Effector CD4-positive, alpha-beta T cell (primary cell): ENCODE results near the gene SPATA24.
"Not testable (repeated sequence)": the region's sequence is repeated elsewhere in the genome, so short reads cannot be mapped to it uniquely, and the experiment has no call there.

ENCODE experiments used
- DNase-seq: peaks from one replicate; pipeline ENCODE4 v3.0.0-alpha.2; 2020

SPATA24 gene

DNA sequence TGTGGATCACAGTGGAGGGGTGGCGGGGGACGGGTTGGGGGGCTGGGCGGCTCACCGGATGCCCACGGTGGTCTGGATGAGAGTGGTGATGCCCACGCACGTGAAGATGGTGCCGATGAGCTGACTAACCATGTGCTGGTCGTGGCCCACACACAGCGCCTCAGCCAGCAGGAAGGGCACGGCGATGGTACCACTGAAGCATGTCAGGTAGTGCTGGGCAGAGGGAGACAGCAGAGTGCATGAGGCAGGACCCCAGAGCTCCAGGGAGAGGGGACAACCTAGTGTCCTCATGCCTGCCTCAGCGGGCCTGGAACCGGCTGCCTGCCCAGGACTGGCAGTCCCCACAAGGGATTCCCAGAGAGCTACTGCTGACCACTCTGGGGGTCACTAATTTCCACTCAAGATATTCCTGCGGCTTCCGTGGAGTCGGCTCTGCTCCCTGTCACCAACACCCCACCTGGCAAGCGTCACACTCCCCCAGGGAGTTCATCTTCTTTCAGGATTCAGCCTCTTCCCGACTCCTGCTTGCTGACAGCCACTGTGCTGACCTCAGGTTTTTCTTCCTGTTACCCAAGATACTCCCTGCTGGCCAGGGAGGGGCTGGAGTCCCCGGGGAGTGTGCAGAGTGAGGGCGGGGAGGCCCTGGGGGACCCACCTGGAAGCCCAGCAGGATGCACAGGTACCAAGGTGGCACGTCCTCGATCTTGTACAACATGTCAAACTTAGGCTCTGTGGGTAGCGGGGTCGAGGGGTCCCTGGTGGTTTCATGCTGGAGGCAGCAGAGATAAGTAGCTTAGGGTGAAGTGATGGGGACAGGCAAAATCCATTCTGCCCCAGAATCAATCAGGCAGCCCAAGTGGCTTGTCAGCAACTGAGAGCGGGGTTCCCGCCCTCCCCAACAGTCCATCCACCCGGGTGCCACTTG, 21.8 kb downstream of the SPATA24 start:
- no peak for DNase-seq

DNA sequence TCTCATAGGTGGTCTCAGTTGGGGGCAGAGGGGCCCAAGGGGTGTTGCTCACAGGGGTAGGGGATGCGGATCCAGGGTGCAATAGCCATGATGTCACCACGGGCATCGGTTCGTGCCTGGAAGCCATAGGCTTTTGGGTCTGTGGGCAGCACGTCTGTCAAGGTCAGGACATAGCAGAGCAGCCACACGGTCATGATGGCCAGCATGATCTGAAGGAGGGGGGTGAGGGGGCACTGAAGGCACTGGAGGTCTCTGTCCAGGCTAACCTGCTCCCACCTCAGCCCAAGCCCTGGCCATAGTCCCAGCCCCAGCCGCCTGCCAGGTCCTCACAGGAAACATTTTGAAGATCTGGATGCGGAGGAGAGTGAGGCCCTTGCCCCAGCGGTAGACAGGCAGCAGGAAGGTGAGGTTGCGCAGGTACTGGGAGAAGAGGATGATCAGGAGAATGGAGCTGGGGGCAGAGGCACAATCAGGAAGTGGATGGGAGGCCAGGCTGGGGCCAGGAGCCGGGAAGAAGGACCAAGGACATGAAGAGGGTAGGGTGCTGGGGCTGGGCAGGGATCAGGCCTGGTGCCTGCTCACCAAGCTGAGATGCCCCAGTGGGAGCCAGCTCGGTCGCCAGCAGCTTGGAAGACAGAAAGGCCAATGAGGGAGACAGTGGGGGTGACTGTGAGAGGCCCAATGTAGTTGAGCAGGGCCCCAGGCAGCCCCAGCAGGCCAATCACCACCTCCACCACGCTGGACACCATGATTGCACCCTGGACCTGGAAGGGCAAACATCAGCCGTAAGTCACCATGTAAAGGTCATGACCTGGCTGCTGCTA, 24.1 kb downstream of the SPATA24 start:
- no peak for DNase-seq

DNA sequence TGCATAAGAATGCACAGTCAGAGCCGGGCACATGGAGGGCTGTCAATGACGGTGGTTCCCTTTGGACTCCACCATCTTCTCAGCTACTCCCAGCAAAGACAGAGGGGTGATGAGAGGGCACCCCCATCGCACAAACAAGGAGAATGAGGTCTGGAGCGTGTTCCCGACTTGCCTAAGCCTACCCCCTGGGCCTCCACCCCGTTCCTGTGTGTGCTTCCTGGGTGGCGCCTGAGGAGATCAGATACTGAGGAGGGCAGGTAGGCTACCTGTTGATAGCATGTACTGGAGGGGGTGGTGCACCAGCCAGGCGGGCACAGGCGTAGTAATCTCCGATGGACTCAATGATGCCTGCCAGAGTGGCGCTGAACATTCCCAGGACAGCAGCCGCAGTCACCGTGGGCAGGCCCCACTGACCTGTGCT, 24.9 kb downstream of the SPATA24 start:
- DNase-seq = no peak

DNA sequence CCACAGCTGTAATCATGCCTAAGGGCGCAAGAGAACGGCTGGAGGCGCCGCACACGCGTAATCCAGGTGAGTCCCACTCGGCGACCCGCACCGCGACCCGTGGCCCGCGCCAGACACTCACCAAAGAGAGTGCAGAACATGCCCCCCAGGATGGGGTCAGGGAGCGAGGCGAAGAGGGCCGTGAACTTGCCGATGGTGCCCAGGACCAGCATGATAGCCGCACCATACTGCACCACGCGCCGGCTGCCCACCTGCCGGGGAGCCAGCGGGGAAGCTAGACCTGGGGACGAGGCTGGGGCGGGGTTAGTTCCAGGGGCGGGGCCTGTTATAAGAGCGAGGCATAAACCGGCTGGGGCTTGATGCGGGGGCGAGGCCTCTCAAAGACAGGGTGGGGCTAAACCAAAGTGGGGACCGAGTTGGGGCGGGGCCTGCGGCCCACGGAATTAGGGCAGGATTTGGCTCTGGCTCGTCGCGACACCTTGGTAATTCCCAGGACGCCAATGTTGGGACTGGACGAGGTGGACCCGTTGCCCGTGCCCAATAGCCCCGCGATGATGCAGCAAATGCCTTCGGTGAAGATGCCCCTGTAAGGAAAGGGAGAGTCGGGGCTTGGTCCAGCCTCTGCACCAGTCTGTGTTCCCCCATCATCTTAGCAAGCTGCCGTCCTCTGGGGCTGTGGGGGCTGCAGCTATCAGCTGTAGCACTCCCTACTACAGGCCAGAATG, 25.6 kb downstream of the SPATA24 start:
- DNase-seq = no peak

DNA sequence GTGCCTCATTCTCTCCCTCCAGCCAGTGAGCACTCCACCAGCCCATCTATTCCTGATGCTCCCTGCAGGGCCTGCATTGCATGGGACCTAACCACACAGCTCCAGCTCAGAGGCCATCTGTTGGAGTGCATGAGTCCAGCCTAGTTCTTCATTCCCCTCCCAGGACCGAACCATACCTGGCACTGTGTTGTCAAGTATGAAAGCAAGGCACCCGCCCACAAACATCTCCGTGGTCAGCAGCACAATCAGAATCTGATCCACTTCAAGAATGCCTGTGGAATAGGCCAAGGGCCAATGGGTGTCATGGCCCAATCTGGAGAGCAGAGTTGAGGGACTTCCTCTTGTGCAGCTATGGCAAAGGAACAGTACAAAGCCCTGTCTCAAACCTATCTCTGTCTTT, 26.7 kb downstream of the SPATA24 start:
- no peak for DNase-seq

DNA sequence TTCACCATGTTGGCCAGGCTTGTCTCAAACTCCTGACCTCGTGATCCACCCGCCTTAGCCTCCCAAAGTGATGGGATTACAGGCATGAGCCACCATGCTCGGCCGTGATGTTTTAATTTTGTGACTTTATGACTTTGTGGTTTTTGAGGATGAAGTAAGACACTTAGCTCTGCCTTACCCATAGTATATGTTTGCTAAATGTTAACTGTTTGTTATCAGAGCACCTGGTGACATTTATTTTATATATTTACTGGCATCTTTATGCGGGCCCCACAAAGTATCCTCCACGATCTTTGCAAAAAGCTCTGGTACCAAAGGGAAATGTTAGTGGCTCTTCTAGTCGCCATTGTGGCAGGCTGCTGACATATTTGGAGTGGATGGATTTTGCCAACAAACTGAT, 27.5 kb downstream of the SPATA24 start:
- no peak for DNase-seq

DNA sequence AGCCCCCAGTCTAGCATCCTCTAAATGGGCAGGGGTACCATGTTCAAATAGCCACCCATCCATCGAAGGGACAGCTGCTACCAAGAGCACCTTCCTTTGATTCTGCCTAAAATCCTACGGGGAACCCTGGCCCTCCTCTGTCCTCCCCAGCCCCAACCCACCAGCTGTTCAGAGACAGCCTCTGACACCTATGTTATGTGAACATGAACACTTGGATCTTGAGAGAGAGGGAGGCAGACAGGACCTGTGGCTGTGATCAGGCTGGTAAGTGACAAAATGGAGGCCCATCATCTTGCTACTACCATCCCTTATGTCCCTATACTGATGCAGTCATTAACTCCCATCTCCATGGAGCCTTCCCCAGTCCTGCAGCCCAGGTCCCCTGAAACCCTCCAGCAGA, 29.0 kb downstream of the SPATA24 start:
- no peak for DNase-seq

DNA sequence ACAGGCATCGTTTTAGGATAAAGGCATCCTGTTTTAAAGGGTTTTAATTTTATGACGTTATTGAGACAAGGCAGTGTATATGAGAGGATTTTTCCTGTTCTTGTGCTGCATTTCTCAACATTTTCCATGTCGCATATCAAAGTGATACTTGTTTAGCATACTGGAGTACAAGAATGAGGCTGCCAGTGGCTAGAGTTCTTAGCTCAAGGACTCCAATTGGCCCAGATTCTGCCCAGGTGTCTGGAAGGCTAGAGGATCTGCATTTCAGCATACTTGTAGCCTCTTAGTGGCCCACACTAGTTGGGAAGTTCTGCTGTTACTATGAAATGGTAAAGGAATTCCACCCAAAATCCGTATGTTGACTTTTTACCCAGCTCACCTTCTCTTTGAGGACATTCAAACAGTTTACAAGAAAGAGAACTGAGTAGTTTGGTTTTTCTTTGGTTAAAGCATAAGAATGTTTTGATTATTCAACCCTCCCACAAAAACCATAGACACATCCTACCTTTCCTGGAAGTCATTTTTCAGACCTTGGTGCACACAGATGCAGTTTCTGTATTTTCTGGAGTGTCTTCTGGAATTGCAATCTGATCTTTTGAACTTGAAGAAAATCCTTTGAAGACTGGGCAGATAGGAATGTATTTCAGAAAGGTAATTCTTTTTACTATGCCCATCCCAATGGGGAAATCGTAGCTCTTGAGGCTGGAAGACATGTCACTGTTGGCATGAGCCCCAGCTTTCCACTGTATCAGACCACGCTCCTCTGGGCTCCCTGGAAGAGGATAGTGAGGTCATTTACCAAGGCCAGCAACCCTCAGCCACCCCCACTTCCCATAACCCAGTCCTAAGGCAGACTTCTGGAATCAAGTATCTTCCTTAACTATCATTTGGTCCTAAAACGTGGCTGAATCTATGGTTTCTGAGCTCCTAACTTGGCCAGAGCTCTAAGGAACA, 32.1 kb downstream of the SPATA24 start:
- DNase-seq = no peak

DNA sequence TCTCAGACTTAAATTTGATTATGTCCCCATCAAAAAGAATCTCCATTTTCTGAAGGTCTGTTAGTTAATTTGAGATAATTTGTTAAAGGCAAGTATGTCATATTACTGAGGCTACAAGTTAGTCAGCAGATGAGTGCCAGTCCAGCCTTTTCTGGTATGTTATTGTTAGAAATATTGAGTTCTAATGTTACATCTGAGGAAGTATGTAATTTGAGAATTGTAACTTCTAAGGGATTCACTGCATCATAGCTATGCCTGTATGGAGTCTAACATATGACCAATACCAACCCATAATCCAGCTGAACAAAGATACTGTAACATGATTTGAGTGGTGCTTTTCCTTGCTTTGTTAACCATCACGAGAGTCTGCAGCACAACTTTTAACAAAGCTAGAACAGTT, 34.7 kb downstream of the SPATA24 start:
- DNase-seq = no peak

DNA sequence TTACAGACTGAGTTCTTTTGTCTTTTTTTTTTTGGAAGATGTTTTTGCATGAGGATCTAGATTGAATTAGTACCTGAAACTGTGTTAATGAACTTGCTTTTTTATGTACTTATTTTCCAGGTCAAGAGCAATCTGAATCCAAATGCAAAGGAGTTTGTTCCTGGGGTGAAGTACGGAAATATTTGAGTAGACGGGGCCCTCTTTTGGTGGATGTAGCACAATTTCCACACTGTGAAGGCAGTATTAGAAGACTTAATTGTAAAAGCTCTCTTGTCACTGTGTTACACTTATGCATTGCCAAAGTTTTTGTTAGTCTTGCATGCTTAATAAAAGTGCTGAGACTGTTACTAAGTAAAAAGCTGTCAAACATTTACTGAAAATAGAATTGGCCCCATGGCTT, 35.3 kb downstream of the SPATA24 start:
- DNase-seq = no peak

DNA sequence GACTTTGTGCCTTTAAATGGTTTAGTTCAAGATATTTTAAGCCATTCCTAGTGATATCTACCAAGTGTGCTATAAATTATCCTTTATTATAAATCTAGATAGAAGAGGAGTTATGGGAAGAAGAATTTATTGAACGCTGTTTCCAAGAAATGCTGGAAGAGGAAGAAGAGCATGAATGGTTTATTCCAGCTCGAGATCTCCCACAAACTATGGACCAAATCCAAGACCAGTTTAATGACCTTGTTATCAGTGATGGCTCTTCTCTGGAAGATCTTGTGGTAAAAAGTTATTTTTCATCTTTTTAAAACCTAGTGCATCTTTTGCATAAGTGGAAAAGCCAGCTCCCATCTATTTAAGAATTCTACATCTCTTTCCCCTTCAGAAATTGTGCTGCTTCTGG, 39.4 kb downstream of the SPATA24 start:
- DNase-seq = no peak

DNA sequence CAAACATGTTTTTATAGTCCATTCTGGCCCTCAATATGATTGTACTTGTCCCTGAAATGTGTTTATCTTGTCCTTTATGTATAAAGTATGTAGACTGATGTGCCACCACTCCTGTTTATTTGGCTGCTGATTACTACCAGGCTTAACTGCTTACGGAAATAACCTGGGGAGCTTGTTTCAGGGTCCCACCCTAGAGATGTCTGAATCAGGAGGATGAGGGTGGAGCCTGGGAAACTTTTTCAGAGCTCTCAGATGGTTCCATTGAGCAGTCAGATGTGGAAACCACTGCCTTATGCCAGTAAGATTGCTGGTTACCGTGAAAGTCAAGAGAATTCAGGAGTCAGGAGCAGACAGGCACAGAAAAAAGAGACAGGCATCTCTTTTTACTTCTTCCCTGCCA, 40.0 kb downstream of the SPATA24 start:
- no peak for DNase-seq

DNA sequence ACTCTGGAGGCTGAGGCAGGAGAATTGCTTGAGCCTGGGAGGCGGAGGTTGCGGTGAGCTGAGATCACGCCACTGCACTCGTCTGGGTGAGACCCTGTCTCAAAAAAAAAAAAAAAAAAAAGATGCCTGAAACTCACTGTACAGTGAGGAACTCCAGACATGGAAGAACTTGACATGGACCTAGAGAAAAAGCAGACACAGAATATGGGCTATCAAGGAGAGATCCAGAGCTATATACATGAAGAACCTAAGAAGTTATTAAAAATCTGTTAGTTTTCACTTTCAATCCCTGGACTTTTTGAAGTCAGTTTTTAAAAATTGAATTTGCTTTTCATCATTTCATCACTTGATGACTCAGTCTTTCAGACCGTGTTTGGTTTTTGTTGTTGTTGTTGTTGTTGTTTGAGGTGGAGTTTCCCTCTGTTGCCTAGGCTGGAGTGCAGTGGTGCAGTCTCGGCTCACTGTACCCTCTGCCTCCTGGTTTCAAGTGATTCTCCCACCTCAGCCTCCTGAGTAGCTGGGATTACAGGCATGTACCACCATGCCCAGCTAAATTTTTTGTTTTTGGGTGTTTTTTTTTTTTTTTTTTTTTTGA, 42.0 kb downstream of the SPATA24 start:
- no peak for DNase-seq

DNA sequence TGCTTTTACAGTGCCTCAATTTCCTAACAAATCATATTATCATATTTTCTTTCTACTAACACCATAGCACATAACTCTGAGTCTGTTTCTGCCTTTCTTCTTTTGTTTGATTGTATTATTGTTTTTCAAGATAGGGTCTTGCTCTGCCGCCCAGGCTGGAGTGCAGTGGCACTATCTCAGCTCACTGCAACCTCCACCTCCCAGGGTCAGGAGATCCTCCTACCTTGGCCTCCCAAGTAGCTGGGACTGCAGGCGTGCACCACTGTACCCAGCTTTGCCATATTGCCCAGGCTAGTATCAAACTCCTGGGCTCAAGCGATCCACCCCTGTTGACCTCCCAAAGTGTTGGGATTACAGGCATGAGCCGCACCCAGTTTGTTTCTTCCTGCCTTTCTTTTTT, 43.5 kb downstream of the SPATA24 start:
- no peak for DNase-seq

DNA sequence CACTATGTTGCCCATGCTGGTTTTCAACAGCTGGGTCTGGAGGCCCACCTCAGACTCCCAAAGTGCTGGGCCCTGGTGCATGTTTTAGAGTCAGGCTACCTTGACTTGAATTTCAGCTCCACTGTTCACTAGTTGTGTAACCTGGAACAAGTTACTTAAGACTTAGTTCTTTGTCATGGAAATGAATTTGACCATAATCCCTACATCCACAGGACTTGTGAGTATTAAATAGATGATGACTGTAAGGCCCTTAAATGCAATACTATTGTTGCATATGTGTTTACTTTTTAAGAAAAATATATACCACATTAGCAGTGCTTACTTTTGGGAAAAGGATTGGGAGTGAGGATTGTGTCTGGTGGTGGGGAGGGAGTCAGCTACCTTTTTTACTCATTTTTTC, 45.8 kb downstream of the SPATA24 start:
- no peak for DNase-seq

DNA sequence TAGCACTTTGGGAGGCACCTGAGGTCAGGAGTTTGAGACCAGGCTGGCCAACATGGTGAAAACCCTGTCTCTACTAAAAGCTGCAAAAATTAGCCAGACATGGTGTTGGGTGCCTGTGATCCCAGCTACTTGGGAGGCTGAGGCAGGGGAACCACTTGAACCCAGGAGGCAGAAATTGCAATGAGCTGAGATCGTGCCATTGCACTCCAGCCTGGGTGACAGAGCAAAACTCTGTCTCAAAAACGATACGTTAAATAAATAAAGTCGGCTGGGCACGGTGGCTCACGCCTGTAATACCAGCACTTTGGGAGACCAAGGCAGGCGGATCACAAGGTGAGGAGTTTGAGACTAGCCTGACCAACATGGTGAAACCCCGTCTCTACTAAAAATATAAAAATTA, 48.0 kb downstream of the SPATA24 start:
- DNase-seq = not testable (repeated sequence)

DNA sequence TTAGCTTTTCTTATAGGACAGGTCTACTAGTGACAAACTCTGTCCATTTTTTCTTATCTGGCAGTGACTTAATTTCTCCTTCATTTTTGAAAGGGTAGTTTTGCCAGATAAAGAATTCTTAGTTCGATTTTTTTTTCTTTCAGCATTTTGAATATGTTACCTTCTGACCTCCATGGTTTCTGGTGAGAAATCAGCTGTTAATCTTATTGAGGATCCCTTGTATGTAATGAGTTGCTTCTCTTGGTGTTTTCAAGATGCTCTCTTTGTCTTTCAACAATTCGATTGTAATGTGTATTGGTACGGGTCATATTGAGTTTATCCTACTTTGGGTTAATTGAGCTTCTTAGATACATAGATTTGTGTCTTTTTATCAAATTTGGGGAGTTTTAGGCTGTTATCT, 49.7 kb downstream of the SPATA24 start:
- no peak for DNase-seq

DNA sequence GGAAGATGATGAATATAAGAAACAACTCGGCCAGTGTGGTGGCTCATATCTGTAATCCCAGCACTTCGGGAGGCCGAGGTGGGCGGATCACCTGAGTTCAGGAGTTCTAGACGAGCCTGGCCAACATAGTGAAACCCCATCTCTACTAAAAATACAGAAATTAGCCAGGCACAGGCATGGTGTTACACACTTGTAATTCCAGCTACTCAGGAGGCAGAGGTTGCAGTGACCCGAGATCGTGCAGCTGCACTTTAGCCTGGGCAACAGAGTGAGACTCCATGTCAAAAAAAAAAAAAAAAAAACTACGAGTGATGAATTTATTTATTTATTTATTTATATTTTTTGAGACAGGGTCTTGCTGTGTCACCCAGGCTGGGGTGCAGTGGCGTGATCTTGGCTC, 56.0 kb downstream of the SPATA24 start:
- not testable (repeated sequence) for DNase-seq
